ENCODE data around the gene MRPS18A.

Gene MRPS18A

DNA sequence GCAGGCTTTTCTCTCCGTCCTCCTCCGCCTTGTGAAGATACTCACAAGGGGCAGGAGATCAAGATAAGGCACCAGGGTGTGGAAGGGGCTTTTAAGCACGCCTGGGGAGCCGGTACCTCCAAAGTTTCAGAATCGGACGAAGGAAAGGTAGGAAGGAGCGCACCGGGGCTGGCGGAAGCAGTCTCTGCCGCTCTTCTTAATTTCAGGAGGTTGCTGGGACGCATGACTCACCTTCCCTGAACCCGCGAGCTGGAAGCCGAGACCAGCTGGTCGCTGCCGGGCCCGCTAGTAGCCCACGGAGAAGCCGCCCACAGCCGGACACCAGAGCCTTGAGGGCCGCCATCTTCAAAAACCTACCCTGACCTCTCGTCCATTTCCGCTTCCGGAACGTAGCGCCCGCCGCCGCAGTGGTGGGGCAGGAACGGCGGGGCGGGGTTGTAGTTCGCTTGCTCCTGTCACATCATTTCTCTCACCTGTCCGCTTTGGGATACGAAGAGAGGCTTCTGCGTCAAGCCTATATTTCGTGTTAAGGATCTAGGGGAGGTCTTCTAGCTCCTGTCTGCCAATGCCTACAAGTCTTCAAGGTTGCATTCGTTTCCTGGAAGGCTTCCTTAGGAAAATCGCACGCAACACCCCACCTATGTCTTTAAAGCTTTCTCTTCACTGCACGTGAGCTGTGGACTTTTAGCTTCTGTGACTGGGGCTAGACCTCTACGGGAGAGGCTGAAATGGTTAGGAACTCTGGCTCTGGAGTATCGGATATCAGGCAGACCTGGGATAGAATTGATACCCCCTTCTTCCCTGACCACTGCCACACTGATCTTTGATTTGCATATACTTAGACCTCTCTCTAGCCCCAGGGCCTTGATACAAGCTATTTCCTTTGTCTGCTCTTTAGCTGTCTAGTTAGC is at the start of gene MRPS18A:
Gene MRPS18A (minus strand): TSS at position 355 of the 911 bp plus-strand sequence. CDS start 12 bp downstream, at position 343.
- peak; percentile 77 for DNase-seq

DNA sequence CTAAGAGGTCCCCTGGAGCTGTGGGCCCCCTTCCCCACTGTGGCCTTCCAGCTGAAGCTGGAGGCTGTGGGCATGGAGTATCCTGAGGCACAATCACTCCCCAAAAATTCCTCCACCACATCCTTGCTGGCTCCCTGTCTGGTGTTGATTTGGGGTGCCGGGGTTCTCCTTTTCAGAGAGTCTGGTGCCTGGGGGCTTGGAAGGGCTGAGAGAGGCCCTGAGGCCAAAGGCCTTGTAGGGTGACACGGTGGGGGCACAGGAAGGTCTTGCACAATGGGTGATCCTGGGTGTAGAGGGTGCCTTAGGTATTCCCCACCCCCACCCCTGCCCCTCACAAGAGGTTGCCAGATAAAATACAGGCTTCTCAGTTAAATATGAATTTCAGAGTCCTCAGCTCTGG is 49.3 kb upstream of the MRPS18A start:
- no peak for DNase-seq

DNA sequence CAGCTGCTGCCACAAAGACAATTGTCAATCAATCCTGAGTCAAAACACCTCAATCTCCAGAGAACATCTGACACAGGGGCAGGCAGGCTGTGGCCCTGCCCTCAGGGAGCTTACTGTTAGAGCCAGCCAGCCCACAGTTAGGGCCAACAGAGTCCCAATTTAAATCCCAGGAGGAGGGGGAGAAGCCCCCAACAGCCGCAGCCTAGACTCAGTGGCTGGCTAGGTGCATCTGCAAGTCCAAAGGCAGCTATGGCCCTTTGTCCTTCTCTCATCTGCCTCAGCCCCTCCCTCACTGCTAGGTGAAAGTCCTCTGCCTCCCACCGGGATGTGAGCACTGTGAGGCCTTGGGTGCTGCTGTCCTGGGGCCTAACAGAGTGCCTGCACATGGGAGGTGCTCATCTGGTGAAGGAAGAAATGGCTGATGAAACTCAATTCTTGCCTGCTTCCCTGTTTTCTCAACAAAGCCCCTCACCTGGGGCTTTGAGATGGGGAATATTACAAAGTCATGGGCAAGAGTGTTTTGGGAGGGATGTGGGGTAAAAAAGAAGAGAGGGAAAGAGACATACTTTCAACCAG is 48.7 kb upstream of the MRPS18A start:
- DNase-seq, result no peak

DNA sequence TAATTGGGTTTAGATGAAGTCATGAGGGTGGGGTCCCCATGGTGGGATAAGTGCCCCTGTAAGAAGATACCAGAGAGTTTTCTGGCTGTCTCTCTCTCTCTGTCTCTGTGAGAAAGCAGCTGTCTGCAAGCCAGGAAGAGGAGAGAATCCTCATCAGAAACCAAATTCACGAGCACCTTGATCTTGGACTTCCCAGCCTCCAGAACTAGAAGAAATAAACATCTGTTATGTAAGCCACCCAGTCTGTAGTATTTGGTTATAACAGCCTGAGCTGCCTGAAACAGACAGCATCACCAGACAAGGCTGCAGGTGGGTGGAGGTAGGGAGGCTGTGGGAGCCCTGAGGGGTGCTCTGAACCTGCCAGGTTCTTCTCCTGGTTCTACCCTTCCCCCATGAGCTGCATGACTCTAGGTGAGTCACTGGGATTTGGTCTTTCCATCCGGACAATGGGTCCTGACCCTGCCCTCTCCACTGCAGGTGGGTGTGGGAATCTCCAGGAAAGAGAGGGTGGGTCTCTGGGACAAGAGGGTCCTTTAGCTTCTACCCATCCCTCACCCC is 48.1 kb upstream of the MRPS18A start:
- DNase-seq, result no peak

DNA sequence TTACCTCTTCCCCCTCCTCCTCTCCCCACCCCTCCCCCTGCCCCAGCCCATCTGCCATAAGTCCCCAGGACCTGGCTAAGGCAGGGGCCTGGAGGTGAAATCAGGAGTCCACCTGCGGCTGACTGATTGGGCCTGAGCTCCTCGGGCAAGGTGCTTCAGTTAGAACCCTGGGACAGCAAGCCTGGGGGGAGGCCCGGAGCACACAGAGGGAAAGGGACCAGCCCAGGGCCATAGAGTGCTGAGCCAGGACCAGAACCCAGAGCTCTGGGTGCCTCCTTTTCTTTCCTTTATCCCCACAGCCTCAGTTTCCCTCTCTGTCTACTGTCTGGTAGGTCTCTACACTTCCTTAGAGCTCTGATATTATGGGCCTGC is 46.7 kb upstream of the MRPS18A start:
- DNase-seq, result no peak

DNA sequence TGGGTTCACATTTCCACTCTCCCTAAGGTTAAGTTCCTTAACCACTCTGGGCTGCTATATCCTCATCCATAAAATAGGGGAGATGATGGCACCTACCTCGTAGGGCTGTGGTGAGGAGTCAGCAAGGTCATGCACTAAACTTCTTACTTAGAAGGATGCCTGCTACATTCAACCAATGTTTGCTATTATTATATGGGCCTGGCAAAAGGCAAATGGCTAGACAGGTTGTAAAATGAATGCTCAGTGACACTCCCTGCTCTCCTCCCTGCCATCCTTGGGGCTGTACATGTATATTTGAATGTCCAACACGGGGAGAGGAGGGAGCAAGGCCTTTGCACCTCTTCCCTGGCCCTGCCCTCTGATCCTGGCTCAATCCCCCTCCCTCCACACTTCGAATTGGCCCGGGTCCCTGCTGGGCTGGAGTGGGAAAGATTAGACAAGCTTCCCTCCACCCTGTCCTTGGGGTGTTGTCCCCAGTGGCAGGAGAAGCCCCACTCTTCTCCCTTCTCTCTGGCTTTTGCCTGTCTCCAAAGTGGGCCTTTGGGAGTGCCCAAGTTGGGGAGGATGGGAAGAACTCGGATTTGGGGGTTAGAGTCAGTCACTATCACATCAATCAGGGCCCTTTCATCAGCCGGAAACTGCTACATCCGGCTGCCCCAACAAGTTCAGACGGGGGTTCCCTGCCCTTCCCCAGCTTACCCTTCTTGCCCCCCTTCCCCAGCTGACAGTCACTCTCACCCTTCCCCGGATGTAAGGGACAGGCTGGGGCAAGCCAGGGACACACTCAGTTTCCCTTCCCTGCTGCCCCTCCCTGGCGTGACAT is 46.1 kb upstream of the MRPS18A start:
- DNase-seq, result peak; percentile 19

DNA sequence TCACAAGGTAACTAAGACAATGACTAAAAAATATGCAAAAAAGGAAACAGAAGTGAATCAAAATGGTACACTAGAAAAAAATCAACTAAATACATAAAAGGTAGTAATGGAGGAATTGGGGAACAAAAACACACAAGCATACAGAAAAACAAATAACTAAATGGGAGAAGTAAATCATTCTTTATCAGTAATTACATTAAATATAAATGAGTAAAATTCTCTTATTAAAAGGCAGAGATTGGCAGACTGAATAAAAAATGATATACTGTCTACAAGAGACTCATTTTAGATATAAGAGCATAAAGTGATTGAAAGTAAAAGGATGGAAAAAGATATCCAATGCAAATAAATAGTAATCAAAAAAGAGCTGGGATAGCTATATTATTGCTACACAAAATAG is 43.0 kb upstream of the MRPS18A start:
- no peak for DNase-seq

DNA sequence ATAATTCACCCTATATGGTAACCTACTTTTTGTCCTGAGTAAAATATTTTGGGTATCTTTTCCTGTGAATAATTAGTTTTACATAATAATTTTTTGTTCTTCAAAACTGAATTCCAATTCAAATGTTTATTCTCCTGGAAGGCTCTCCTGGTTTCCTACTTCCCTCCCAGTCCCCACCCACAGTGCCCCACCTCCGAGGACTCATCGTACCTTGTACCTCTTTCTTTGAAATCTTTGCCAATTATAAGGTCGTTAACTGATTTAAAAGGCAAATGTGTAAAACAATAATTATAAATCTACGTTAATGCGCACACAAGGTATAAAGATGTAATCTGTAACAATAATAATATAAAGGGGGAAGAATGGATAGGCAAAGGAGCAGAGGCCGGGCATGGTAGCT is 41.9 kb upstream of the MRPS18A start:
- DNase-seq, result no peak

DNA sequence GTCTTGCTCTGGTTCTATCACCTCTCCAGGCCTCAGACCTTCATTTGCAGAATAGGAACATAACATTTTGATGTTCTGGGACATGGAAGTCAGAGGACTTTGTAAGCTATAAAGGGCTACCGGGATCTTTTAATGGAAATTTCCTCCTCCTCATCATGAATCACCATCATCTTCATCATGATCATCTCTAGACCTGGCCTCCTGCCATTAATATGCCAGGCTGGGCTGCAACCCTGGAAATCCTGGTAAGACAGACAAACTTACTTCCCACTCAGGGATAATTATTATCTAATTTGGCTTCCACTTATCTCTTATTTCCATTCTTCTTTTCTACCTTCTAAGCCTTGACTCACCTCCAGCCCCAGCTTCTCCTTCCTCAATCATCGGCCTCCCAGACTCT is 41.0 kb upstream of the MRPS18A start:
- no peak for DNase-seq

DNA sequence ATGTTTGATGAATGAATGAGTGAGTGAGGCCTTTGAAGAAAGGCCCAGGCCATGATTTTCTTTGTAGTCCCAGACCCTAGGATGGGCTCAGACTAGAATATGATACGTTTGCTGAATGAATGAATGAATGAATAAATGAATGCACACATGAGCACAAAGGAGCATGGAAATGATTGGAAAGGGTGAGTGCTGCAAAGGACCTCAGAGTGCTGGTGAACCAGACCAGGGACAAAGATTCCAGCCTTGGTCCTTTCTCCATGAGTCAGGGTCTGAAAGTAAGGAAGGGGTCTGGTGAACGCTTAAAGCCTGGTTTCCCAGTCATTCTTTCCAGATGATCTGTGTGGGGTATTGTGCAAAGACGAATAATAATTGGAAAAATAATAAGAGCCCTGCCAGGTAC is 40.0 kb upstream of the MRPS18A start:
- DNase-seq, result no peak

DNA sequence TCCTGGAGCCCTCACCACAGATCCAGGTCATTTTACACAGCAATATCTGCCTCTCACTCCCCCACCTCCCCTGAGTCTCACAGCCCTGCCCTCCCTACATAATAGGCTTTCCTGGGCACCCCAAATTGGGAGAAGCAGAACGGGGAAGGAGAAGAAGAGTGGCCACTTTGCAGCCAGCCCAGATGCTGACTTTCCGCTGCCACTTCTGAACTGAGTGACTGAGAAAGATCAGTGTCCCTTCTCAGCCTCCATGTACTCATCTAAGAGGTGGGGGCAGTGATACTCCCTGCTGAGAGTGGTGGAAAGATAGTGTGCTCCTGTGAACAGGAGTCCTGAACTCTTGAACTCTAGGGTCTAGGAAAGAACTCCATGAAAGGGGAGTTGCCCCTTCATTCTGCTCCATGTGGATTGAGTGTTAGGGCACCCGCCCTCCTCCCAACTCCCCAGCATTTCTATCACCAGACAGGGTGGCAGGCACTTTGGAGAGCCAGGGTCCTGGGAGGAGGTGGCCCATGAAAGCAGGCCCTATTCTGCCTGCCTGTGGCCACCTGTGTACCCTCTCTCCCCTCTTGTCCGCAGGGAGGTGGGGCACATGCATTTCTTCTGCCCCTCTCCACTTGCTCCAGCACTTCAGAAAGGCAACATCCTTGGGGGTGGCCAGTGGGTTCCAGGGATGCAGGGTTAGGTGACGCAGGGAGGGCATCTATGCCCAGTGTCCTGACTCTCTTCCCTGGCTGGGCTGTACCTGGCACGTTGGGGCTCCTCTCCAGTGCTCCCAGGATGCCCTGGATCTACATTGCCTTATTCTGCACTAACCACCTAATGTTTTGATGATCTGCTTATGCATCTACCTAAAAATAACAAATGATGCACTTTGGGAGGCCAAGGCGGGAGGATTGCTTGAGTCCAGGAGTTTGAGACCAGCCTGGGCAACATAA is 38.3 kb upstream of the MRPS18A start:
- no peak for DNase-seq

DNA sequence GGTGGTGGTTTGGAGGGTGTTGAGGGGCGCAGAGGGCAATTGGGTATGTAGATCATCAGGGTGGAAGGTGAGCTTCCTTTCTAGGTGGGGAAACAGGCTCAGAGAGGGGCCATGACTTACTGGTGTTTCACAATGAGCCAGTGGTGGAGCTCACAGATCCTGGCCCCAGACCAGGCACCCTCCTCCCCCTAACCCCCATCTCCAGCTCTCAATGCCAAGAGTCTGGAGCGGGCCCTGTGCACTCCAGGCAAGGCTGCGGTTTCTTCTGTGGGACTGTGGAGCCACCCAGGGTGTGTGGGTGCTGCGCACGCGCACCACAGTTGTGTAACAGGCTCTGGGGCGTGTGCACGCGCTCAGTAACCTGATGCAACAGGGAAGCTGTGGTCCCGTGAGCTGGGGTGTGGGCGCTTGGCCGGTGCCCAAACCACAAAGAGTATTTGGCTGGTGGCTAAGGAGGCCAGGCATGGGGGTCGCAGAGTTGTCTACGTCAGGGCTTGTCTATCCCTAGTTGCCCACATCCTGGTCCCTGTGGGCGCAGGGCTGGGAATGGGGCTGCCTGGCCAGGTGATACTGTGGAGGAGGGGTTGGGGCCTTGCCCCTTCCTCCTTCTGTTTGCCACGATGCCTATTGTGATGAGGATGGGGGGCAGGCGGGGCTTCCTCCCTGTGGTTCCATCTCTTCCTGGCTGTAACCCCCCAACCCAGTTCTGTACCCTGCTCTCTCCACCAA is 37.5 kb upstream of the MRPS18A start:
- peak; percentile 79 for DNase-seq

DNA sequence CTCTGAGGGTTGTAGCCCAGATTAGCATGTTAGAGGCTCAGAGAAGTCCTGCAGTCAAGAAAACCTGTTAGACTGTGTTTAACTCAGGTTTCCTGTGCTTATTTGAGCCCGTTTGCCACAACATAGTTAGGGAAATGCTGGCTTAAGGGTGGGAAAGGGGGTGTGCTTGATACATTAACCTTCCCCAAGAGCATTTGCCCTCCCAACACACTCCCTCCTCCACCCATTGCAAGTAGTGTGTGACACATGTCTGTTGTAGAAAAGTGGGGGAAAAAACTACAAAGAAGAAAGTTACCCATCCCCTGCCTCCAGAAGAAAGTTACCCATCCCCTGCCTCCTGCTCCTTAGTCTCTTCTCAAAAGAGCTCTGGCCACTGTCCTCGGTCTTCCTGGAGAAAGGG is 36.8 kb upstream of the MRPS18A start:
- DNase-seq, result no peak

DNA sequence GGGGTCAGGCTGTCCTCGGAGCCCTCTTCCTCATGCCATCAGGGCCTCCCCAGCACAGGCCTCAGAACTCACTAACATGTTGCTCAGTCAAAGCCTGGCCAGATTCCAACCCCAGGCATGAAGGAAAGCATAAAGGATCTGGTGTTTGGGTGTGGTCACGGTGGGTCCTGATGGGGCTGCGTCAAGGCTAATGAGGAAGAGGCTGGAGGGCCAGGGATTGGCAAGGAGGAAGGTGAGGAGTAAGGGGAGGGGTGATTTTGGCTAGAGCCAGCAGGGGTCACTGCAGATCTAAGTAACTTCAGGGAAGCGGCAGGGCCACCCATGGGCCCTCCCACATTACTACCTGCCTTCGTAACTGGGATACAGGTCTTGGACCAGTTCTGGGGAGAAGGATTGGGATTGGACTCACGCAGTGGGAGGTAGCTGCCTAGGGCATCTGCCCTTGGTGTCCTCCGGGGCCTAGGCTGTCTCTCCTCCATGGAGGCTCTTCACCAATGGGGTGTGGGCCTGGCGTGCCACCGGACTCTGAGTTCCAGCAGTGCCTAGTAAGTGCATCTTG is 36.2 kb upstream of the MRPS18A start:
- DNase-seq, result peak; percentile 73

DNA sequence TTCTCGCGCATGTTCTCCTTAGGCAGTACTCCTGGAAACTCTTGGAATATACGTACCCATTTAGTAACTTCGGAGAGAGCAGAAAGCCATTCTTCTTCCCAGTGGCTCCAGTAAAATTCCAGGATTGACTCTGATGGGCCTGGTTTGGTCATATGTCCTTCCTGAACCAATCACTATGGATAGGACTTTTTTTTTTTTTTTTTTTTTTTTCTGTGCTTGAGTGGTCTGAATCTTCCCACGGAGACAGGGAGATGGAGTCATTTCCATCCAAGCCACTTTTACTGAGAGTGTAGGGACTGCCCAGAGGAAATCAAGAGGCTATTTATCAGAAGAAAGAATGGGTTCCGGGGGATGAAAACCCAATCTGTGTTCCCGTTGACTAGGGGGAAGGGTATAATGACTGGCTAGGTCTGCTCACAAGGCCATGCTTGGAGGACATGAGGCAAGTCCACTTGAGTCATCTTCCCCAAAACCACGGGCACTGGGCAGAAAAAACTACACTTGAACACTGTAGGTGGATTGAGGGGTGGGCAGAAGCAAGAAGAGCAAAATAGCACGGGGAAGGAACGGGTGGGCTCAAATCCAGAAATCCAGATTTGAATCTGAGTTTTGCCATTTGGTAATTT is 35.4 kb upstream of the MRPS18A start:
- DNase-seq, result no peak

DNA sequence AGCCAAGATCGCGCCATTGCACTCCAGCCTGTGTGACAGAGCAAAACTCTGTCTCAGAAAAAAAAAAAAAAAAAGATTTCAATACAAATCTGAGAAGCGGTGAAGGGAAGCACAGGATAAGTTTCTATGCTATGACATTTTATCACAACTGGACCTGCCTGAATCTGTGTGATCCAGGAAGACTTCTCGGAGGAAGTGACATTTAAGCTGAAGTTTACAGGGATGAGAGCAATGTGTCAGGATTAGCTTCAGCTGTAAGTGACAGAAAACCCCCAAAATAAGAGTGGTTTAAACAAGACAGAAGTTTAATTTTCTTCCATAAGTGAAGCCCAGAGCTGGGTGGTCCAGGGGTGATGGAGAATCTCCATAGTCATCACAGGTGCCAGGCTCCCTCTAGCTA is 33.4 kb upstream of the MRPS18A start:
- DNase-seq, result no peak

DNA sequence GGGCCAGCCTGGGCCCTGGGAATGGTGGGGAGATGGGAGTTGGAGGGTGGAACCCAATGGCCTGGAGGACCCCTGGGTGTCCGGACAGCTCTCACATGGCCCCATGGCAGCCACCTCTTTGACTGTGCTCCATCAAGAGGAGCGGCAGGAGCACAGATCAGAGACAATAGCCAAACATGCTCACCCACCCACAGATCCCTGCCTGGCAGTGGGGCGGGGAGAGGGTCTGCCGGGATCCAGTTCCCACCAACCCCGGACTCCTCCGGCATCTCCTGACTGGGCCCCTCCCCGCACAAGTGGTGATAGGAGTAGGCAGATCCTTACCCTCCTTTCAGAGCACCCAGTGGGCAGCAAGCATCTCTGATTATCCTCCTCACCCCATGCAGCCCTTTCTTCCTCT is 31.9 kb upstream of the MRPS18A start:
- no peak for DNase-seq

DNA sequence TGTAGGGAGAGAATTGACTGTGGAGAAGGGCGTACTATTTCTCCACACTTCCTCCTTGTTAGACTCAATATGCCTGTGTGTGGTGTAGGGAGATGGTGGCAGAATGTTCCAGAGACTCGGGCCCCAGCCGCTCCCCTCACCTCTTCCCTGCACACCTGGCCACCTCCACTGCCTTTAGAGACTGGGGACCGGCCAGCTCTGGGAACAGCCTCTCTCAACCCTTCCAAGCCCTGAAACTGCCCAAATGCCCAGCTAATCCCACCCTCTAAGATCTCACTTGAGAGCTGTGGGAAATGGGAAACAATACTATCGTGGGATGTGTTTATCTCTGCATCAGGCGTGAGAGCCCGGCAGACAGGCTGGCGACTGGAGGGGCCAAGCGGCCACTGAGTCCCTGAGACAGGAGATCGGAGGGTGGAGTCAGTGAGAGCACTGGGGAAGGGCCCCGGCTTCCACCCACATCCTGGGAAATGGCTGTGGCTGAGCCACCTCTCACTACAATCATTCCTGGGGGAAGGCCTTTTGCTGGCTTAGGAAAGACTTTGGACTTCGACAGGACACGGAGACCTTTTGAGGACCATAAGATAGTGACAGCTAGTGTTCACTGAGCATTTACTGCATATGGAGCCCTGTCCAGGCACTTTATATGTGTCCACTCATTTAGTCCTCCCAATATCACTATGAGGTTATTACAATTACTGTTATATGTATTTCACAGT is 31.0 kb upstream of the MRPS18A start:
- DNase-seq, result no peak

DNA sequence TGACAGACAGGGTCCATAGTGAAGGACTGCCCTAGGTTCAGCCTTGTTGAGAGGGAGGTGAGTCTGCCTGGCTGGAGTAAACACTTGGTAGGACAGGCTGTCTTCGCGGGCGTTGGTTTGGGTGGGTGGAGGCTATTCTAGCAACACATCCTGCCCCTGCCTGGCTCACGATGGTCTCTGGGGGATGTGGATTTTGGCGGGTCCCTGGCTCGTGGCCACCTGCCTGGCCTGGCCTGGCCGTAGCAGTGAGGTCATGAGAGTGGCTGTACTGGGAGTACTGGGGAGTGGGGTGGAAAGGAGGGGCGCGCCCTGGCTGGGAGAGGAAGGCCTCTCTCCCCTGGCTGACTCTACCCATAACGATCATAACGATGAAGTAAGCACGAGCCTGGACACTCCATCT is 30.2 kb upstream of the MRPS18A start:
- no peak for DNase-seq

DNA sequence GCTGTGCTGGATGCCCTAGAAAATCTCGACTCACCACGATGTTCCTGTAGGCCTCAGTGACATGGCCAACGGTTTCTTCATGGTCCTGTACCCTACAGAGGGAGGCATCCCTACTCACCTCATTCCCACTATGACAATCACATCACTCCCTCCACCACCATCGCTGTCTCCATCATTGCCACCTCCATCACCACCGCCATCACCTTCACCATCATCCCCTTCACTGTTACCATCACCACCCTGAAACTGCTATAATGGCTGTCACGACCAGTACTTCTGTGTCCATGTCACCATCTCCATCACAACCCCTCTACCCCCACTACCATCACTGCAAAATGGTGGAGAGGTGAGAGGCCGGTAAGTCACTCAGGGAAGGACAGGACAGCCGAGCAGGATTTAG is 29.8 kb upstream of the MRPS18A start:
- DNase-seq, result no peak
